Heart left ventricle (tissue), 13 donors: ENCODE results near the gene FAM163B.

ENCODE experiments used
- POLR2A ChIP-seq, 2 donors: fragments of 450-650 bp; IDR thresholded peaks; one replicate each; pipeline ENCODE4 v1.6.1; 2017; ENCODE audit warnings: antibody characterized with exemption in 2 of 2, mild to moderate bottlenecking in 2 of 2, moderate library complexity in 2 of 2
- TF ChIP-seq, protein P1 (sequence below), 12 donors: fragments of 200-600 bp; sonication (generic) in 4 of 12; IDR thresholded peaks; one replicate each; pipeline versions ENCODE4 v1.5.0 to v1.8.0; 2018 to 2022; ENCODE audit warnings: antibody characterized with exemption in 12 of 12, mild to moderate bottlenecking in 5 of 12
- donor health status: ischemic (EF 13 %, LVEDD 7.1; RV severe dilation, severe dysfunction).
- donor health status: DM: no; HTN: yes; CAD: no.
- donor health status: DM: no; HTN: no; CAD: no.
- donor health status: ischemic (EF 25% LVEDD 6.9; RV normal size, moderate dysfunction).
- donor health status: ischemic (EF 25% LVEDD 5.7; RV mildly dilated, moderate dysfunction).
- donor health status: ischemic (EF 35%, LVEDD 5.7; RV mildly dilated, moderate dysfunction).
- donor health status: nonischemic (EF 11% LVEDD 7.7; RV severe dilation, severe dysfunction).
- donor health status: DM: yes; HTN: yes; CAD: no.
- donor health status: PGD.
- donor health status: ischemic (EF 29% LVEDD 5.4; RV normal size, mild dysfunction).
- donor health status: nonischemic (EF 23%, LVEDD 6.1; RV moderate dilation, normal function).

DNA sequence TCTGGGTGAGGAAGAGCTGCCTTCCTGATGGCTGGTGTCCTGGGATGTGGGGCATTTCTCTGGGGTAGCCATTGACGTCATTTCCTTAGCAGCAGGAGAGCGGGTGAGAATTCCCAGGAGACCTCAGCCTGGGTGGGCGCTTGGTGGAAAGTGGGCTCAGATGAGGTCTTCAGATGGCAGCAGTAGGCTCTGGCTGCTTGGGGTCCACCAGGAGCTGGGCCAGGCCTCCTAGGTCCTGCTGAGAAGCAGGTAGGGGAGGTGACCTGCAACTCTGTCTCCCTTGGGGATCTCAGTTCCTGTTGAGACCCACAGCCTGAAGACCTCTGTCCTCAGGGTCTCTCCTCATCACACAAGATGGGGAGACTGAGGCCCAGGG is 31.5 kb downstream of the FAM163B start:
- TF ChIP-seq, protein P1, sequence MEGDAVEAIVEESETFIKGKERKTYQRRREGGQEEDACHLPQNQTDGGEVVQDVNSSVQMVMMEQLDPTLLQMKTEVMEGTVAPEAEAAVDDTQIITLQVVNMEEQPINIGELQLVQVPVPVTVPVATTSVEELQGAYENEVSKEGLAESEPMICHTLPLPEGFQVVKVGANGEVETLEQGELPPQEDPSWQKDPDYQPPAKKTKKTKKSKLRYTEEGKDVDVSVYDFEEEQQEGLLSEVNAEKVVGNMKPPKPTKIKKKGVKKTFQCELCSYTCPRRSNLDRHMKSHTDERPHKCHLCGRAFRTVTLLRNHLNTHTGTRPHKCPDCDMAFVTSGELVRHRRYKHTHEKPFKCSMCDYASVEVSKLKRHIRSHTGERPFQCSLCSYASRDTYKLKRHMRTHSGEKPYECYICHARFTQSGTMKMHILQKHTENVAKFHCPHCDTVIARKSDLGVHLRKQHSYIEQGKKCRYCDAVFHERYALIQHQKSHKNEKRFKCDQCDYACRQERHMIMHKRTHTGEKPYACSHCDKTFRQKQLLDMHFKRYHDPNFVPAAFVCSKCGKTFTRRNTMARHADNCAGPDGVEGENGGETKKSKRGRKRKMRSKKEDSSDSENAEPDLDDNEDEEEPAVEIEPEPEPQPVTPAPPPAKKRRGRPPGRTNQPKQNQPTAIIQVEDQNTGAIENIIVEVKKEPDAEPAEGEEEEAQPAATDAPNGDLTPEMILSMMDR (IDR thresholded peaks at IDR 0.05), result no peak
- no peak for TF ChIP-seq POLR2A (IDR thresholded peaks at IDR 0.05)
